IPS-18a (cell line): Measurements from ENCODE around the gene NANS.
"Not testable (repeated sequence)": the region's sequence is repeated elsewhere in the genome, so short reads cannot be mapped to it uniquely, and the experiment has no call there.

Source experiments
- H3K27ac ChIP-seq: one replicate; pipeline ENCODE4 v1.5.1; 2013; ENCODE audit warnings: low read length
- H3K27me3 ChIP-seq: one replicate; pipeline ENCODE4 v1.6.1; 2013; ENCODE audit warnings: mild to moderate bottlenecking, low read length; ENCODE audit not compliant: control insufficient read depth, insufficient read depth
- H3K36me3 ChIP-seq: one replicate; pipeline ENCODE4 v1.6.1; 2013; ENCODE audit warnings: low read depth, low read length; ENCODE audit not compliant: control insufficient read depth
- H3K4me1 ChIP-seq: one replicate; pipeline ENCODE4 v1.6.1; 2013; ENCODE audit warnings: low read depth, low read length; ENCODE audit not compliant: control insufficient read depth
- H3K4me3 ChIP-seq: one replicate; pipeline ENCODE4 v1.5.1; 2013; ENCODE audit warnings: low read length
- H3K9ac ChIP-seq: one replicate; pipeline ENCODE4 v1.6.1; 2013; ENCODE audit warnings: mild to moderate bottlenecking, low read length, moderate library complexity
- H3K9me3 ChIP-seq: one replicate; pipeline ENCODE4 v1.6.1; 2013; ENCODE audit warnings: low read depth, low read length; ENCODE audit not compliant: control insufficient read depth

NANS gene

DNA sequence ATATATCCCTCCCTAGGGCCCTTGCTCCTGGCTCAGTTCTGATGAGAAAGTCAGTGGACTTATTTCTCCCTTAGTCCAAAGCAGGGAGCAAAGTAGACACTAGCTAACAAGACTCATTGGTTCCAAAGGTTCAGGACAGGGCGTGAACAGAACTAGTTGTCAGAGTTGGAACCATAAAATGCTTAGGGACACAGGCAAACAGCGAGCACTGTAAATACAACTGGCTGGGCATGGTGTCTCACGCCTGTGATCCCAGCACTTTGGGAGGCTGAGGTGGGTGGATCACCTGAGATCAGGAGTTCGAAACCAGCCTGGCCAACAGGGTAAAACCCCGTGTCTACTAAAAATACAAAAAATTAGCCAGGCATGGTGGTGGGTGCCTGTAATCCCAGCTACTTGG, 36.7 kb upstream of the NANS start:
- not testable (repeated sequence) for H3K27me3 ChIP-seq, H3K27ac ChIP-seq, H3K9me3 ChIP-seq, H3K9ac ChIP-seq, H3K4me1 ChIP-seq, H3K4me3 ChIP-seq
- H3K36me3 ChIP-seq = peaks cover 15% of the 10 kb centered on the region

- H3K27ac ChIP-seq = no peak overlapping the region
- H3K36me3 ChIP-seq = peaks cover 8% of the 10 kb centered on the region
- no peaks in the 10 kb centered on the region for H3K4me1 ChIP-seq
- no peaks in the 10 kb centered on the region for H3K9me3 ChIP-seq
- no peak overlapping the region for H3K4me3 ChIP-seq
- no peak overlapping the region for H3K9ac ChIP-seq
- H3K27me3 ChIP-seq = no peaks in the 10 kb centered on the region
Measured at GRCh38 chr9:98020476-98021145, 35.9 kb upstream of the NANS start.

- peaks cover under 1% of the 10 kb centered on the region for H3K36me3 ChIP-seq
- H3K9ac ChIP-seq = no peak overlapping the region
Measured at GRCh38 chr9:98021306-98022040, 35.1 kb upstream of the NANS start.

GRCh38 chr9:98022447-98022846, 34.1 kb upstream of the NANS start:
- Histone ChIP-seq H3K4me1 (no peaks in the 10 kb centered on the region), H3K36me3 (no peaks in the 10 kb centered on the region), H3K9ac (no peak overlapping the region), H3K4me3 (no peak overlapping the region), H3K27me3 (no peaks in the 10 kb centered on the region), H3K9me3 (no peaks in the 10 kb centered on the region), H3K27ac (no peak overlapping the region)

More at GRCh38 chr9:98021306-98022040, 35.1 kb upstream of the NANS start:
- Histone ChIP-seq H3K27ac (no peak overlapping the region), H3K4me1 (no peaks in the 10 kb centered on the region), H3K4me3 (no peak overlapping the region), H3K27me3 (no peaks in the 10 kb centered on the region), H3K9me3 (no peaks in the 10 kb centered on the region)

DNA sequence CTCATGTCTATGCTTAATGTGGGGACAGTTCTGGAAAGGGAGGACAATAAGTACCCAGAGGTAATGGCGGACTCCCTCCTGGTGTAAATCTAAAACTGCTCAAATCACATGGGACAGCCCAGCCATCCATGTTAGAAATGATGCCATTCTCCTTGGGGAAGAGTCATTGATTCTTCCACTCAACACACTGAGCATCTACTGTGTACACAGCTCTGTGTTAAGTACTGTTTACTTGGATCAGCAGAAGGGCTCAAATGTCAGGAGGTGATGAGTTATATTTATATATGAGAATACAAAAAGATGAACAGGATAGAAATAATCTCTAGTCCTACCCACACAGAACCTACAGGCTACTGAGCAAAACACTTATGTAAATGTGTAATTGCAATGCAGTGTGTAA, 31.8 kb upstream of the NANS start:
- Histone ChIP-seq H3K27me3 (no peaks in the 10 kb centered on the region), H3K9ac (no peak overlapping the region), H3K9me3 (no peaks in the 10 kb centered on the region), H3K4me3 (no peak overlapping the region), H3K36me3 (no peaks in the 10 kb centered on the region), H3K4me1 (no peaks in the 10 kb centered on the region), H3K27ac (no peak overlapping the region)

- H3K27ac ChIP-seq = no peak overlapping the region
- no peak overlapping the region for H3K4me3 ChIP-seq
- no peak overlapping the region for H3K9ac ChIP-seq
- no peaks in the 10 kb centered on the region for H3K4me1 ChIP-seq
- peaks cover 18% of the 10 kb centered on the region for H3K27me3 ChIP-seq
- no peaks in the 10 kb centered on the region for H3K9me3 ChIP-seq
- H3K36me3 ChIP-seq = no peaks in the 10 kb centered on the region
Measured at GRCh38 chr9:98031169-98031568, 25.4 kb upstream of the NANS start.

DNA sequence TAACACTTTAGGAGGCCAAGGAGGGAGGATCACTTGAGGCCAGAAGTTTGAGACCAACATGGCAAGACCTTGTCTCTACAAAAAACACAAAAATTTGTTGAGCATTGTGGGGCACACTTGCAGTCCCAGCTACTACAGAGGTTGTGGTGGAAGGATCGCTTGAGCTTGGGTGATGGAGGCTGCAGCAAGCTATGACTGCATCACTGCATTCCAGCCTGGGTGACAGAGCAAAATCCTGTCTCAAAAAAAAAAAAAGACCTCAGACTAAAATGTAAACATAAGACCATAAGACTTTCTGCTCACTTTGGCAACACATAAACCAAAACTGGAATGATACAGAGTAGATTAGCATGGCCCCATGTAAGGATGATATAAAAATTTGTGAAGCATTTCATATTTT, 24.6 kb upstream of the NANS start:
- no peaks in the 10 kb centered on the region for H3K9me3 ChIP-seq
- peaks cover 18% of the 10 kb centered on the region for H3K27me3 ChIP-seq
- no peaks in the 10 kb centered on the region for H3K36me3 ChIP-seq
- H3K4me3 ChIP-seq = no peak overlapping the region
- no peaks in the 10 kb centered on the region for H3K4me1 ChIP-seq
- no peak overlapping the region for H3K27ac ChIP-seq
- no peak overlapping the region for H3K9ac ChIP-seq

- no peak overlapping the region for H3K27ac ChIP-seq
- H3K4me3 ChIP-seq = no peak overlapping the region
Measured at GRCh38 chr9:98034593-98035546, 21.7 kb upstream of the NANS start.

GRCh38 chr9:98037357-98037756, 19.2 kb upstream of the NANS start:
- Histone ChIP-seq H3K4me3 (no peak overlapping the region), H3K9me3 (no peaks in the 10 kb centered on the region), H3K4me1 (no peaks in the 10 kb centered on the region), H3K36me3 (no peaks in the 10 kb centered on the region), H3K9ac (no peak overlapping the region), H3K27me3 (peaks cover 18% of the 10 kb centered on the region), H3K27ac (no peak overlapping the region)

More at GRCh38 chr9:98034593-98035546, 21.7 kb upstream of the NANS start:
- Histone ChIP-seq H3K36me3 (no peaks in the 10 kb centered on the region), H3K4me1 (no peaks in the 10 kb centered on the region), H3K9ac (no peak overlapping the region), H3K9me3 (no peaks in the 10 kb centered on the region), H3K27me3 (peaks cover 18% of the 10 kb centered on the region)

- Histone ChIP-seq H3K9me3 (no peaks in the 10 kb centered on the region), H3K36me3 (no peaks in the 10 kb centered on the region), H3K27ac (no peak overlapping the region), H3K27me3 (peaks cover 16% of the 10 kb centered on the region), H3K4me1 (no peaks in the 10 kb centered on the region), H3K4me3 (no peak overlapping the region), H3K9ac (no peak overlapping the region)
Measured at GRCh38 chr9:98038958-98039357, 17.6 kb upstream of the NANS start.

GRCh38 chr9:98039607-98040017, 16.9 kb upstream of the NANS start:
- peaks cover 10% of the 10 kb centered on the region for H3K27me3 ChIP-seq
- no peaks in the 10 kb centered on the region for H3K4me1 ChIP-seq
- H3K9me3 ChIP-seq = no peaks in the 10 kb centered on the region
- H3K9ac ChIP-seq = no peak overlapping the region
- H3K4me3 ChIP-seq = no peak overlapping the region
- H3K27ac ChIP-seq = no peak overlapping the region
- H3K36me3 ChIP-seq = no peaks in the 10 kb centered on the region
